ENCODE results near the gene ZSWIM1. TPM values are rescaled to one million over a fixed set of nuclear protein-coding genes. Genes with fewer than 3 reads are reported as not detected.
A peak's percentile ranks its signal among the peaks of the same experiment; 100 is the strongest.

ZSWIM1 gene
- total RNA-seq: 1 to 10 TPM; 6.4 to 7.4 TPM

DNA sequence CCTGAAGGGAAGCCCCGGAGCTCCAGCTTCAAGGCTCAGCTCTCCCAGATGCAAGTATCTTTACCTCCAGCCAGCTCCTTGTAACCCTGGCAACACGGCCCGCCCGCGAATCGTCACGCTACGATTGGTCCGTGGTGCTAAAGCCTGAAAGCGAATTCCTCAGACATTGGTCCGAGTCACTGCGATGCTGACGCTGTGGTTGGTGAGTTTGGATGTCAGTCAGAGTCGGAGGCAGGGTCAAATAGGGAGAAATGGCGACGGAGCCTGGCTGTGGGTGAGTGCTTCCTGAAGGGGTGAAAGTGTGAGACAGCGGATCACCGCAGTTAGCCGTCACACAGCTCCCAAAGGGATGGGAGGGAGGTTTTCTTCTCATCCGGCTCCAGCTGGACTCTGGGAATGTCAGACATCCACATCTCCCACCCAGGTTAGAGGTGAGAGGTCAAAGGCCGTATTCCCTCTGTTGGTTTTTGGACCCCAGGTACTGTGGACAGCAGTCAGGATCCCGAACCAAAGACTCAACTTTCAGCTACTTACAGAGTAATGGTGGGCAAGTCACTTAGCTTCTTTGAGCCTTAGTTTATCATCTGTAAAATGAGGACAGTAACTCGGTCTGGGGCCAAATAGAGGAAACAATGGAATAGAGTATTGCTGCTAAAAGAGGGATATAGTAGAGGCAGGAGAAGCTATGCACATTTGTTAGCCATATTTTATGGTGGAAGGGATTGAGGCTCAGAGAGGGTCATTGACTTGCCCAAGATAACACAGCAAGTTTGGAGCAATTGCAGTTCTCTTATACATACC is at the start of gene ZSWIM1:
ZSWIM1 (plus strand) TSS at position 240 of the 801 bp plus-strand sequence. CDS start 1,366 bp downstream, outside the sequence.
- H3K36me3 ChIP-seq: peaks cover 19% of the 10 kb centered on the region
- peak; percentile 98 for ATAC-seq (ENCODE audit: insufficient number of reproducible peaks, low FRiP score, low read depth)

DNA sequence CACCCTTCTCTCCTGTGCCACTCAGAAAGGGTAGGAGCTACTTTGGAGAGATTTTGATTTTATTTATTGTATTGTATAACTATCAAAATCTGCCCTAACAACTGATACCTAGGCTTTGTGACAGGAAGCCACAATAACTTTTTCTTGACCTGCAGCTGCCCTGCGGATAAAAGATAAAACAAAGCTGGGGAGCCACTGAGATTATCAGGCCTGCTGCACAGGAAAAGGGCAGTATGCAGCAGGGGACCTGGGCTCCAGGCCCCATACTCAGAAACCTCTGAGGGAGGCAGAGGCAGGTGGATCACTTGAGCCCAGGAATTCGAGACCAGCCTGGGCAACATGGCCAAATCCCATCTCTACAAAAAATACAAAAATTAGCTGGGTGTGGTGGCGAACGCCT is 48.4 kb upstream of the ZSWIM1 start:
- TF ChIP-seq, protein P1, sequence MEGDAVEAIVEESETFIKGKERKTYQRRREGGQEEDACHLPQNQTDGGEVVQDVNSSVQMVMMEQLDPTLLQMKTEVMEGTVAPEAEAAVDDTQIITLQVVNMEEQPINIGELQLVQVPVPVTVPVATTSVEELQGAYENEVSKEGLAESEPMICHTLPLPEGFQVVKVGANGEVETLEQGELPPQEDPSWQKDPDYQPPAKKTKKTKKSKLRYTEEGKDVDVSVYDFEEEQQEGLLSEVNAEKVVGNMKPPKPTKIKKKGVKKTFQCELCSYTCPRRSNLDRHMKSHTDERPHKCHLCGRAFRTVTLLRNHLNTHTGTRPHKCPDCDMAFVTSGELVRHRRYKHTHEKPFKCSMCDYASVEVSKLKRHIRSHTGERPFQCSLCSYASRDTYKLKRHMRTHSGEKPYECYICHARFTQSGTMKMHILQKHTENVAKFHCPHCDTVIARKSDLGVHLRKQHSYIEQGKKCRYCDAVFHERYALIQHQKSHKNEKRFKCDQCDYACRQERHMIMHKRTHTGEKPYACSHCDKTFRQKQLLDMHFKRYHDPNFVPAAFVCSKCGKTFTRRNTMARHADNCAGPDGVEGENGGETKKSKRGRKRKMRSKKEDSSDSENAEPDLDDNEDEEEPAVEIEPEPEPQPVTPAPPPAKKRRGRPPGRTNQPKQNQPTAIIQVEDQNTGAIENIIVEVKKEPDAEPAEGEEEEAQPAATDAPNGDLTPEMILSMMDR (IDR thresholded peaks at IDR 0.05): no peak
- ATAC-seq (ENCODE audit: insufficient number of reproducible peaks, low FRiP score, low read depth) (no peak), DNase-seq (ENCODE audit: low spot score) (no peak)
- Histone ChIP-seq H3K27me3 (replicated peaks; ENCODE audit: insufficient read depth) (no peaks in the 10 kb centered on the region), H3K27ac (peak overlapping the region; percentile 93 to 98), H3K9me3 (no peaks in the 10 kb centered on the region), H3K36me3 (peaks cover 7% of the 10 kb centered on the region), H3K4me3 (peak overlapping the region; percentile 95), H3K4me1 (ENCODE audit: control insufficient read depth in 1 of 2, low read depth in 2 of 2) (peaks cover 26 to 59% of the 10 kb centered on the region in 2 donors)

More for the DNA sequence above, at the start of gene ZSWIM1:
- peak; percentile 98 for DNase-seq (ENCODE audit: low spot score)
- peaks cover 10 to 12% of the 10 kb centered on the region in 2 donors for H3K4me1 ChIP-seq (ENCODE audit: control insufficient read depth in 1 of 2, low read depth in 2 of 2)
- no peaks in the 10 kb centered on the region for H3K9me3 ChIP-seq
- H3K27me3 ChIP-seq (replicated peaks; ENCODE audit: insufficient read depth): no peaks in the 10 kb centered on the region
- TF ChIP-seq, protein P1 (IDR thresholded peaks at IDR 0.05): no peak
- H3K27ac ChIP-seq: peak within 1 kb of the TSS; percentile 84 to 86
- peak within 1 kb of the TSS; percentile 82 for H3K4me3 ChIP-seq

DNA sequence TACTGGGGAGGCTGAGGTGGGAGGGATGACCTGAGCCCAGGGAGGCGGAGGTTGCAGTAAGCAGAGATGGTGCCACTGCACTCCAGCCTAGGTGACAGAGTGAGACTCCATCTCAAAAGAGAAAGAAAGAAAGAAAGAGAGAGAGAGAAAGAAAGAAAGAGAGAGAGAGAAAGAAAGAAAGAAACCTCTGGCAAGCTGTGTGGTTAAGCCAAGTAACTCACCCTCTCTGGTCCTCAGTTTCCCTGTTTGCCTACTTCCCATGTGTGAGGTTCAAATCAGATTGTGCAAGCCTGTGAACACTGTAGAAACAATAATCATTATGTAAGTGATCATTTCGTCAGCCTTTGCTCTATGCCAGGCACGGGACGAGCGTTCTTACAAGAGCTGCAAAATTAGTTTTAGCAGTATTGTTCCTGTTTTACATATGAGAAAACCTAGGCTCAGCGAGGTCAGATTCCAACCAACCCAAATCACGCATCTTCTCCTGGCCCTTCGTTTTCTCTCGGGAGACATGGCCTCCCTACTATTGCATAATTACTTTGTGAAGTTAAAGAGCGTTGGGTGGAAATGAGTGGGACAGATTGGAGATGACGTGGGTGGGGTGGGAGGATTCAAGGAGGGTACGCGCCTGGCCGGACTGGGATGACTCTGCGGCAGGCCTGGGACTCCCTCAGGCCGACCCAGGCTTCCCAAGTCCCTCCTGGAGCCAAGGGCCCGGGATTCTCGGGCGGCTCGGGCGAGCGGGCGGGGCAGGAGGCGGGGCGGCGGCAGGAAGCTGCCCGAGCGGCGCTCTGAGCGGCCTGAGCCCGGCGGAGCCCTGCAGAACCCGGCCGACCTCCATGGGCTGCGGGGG is 47.8 kb upstream of the ZSWIM1 start, which contains the start of gene SNX21:
SNX21 (plus strand) TSS at position 770 of the 853 bp plus-strand sequence. CDS start 121 bp downstream, outside the sequence.
- H3K4me3 ChIP-seq: peak within 1 kb of the TSS; percentile 95
- H3K27me3 ChIP-seq (replicated peaks; ENCODE audit: insufficient read depth): no peaks in the 10 kb centered on the region
- H3K27ac ChIP-seq: peak within 1 kb of the TSS; percentile 93 to 98
- H3K36me3 ChIP-seq: peaks cover 7% of the 10 kb centered on the region
- H3K9me3 ChIP-seq: no peaks in the 10 kb centered on the region
- DNase-seq (ENCODE audit: low spot score): peak; percentile 68
- ATAC-seq (ENCODE audit: insufficient number of reproducible peaks, low FRiP score, low read depth): peak; percentile 52
- H3K4me1 ChIP-seq (ENCODE audit: control insufficient read depth in 1 of 2, low read depth in 2 of 2): peaks cover 23 to 54% of the 10 kb centered on the region in 2 donors
- TF ChIP-seq, protein P1 (IDR thresholded peaks at IDR 0.05): no peak

DNA sequence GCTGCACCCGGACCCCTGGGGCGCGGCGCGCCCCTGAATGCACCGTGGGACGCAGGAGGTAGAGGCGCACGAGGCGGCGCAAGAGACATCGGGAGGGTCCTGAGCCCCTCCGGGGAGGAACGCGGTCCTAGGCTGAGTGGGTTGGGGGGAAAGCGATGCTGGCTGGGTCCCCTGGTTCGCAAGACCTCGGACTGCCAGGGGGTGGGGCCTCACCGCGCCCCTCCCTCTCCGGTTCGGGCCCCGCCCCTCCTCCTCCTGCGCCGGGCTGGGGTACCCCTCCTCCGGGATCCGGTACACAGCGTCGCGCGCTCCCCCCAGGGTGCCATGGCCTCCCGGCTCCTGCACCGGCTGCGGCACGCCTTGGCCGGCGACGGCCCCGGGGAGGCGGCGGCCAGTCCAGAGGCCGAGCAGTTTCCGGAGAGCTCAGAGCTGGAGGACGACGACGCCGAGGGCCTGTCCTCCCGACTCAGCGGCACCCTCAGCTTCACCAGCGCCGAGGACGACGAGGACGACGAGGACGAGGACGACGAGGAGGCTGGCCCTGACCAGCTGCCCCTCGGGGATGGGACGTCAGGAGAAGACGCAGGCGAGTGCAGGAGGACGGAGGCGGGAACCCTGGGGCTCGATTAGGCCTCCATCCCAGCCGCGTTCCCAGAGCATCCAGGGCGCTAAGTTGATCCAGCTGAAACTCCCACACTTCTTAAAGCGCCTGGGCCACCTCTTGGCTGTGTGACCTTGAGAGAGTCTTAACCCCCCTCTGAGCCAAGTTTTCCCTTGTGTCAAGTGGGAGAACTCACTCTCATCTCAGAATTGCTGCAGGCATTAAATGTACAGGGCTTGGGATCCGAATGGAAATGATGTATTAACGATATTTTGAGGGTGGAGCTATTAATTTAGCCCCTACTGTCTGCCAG is 46.9 kb upstream of the ZSWIM1 start:
- Histone ChIP-seq H3K9me3 (no peaks in the 10 kb centered on the region), H3K4me1 (ENCODE audit: control insufficient read depth in 1 of 2, low read depth in 2 of 2) (peaks cover 18 to 50% of the 10 kb centered on the region in 2 donors), H3K27me3 (replicated peaks; ENCODE audit: insufficient read depth) (no peaks in the 10 kb centered on the region), H3K36me3 (peaks cover 7% of the 10 kb centered on the region), H3K27ac (peak overlapping the region; percentile 93 to 98), H3K4me3 (peak overlapping the region; percentile 95)
- TF ChIP-seq, protein P1 (IDR thresholded peaks at IDR 0.05): peak; percentile 0
- DNase-seq (ENCODE audit: low spot score): no peak
- ATAC-seq (ENCODE audit: insufficient number of reproducible peaks, low FRiP score, low read depth): peak; percentile 63

Data from thoracic aorta (tissue), 2 donors.